DMS 273 treated with DMSO at 0.1 percent for 48 hours (cell line): ENCODE data around the gene TM4SF18.

Experiments used
- DNase-seq: peaks from one replicate; lab custom pipeline; 2025; lab: John Stamatoyannopoulos, UW

Gene TM4SF18

DNA sequence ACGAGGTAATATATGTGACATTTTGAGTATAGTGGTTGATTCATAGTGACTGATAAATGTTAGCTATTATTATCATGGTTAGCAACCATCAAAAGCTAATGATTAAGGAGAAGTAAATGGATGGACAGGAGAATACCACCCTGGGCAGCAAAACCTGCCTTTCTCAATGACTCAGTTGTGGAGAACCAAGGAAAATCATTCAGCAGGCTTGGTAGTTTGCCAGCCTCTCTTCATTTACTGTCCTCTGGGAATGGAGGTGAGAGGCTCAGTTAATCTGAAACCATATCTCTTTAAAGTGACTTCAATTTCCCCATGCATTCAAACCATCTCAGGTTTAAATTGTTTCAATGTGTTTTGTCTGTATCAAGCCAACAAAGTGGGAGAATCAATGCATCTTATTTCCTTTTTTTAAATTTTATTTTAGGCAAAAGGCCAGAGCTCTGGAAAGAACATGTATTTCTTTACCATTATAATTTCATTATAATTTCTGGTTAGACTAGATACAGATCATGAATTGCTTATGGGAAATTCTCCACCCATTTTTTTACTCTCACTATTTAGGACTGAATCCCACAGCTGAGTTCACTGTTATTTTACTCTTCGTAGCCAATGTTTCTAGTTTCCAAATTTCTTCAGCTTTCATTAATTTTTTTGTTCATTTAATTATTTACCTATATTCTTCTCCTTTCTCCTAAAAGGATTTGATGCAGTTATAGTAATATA lies 2.7 kb downstream of the TM4SF18 start:
- DNase-seq, result no peak

DNA sequence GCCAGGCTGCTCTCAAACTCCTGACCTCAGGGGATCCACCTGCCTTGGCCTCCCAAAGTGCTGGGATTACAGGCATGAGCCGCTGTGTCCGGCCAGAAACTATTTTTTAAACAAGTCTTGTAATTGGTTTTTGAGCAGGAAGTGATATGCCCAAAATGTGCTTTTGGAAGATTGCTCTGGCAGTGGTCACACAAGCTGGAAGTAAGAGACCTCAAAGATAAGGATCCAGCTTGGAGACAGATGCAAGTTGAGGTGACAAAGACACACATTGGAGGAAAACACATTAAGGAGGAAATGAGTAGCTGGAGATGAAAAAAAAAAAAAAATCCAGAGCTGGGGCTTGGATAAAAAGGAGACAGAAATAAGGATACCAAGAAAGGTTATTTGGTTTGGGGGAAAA lies 6.3 kb downstream of the TM4SF18 start:
- no peak for DNase-seq

DNA sequence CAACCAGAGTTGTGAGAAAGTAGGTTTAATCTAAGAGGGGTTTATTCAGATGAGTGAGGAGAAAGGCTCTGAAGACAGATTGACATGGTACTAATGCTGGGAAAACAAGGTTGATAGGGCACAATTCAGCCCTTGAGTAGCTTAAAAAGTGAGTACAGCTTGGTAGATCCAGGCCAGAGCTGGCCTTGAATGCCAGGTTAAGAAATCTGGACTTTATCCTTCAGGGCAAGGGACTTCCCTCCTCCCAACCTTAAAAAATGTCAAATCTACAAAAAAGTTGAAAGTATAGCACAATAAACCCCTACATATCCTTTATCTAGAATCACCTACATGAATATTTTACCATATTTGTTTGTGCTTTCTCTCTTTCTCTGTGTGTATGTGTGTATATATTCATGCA lies 7.9 kb downstream of the TM4SF18 start:
- DNase-seq, result no peak

DNA sequence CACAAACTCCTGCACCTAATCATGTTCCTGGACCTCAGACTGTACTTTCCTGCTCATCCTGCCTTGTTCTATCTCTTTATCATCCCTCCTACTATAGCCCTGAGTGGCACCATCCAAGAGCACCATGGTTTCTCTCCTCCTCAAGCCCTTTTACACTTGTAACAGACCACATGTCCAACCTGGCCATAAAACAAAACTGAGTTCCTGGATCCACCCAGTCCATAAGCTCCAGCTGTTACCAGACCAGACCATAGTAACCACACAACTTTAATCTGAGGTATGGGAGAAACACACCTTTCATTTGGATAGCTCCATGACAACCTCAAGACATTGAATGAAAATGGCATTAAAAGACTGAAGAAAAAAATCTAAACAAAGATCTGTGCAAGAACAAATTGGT lies 9.1 kb downstream of the TM4SF18 start:
- DNase-seq, result no peak

DNA sequence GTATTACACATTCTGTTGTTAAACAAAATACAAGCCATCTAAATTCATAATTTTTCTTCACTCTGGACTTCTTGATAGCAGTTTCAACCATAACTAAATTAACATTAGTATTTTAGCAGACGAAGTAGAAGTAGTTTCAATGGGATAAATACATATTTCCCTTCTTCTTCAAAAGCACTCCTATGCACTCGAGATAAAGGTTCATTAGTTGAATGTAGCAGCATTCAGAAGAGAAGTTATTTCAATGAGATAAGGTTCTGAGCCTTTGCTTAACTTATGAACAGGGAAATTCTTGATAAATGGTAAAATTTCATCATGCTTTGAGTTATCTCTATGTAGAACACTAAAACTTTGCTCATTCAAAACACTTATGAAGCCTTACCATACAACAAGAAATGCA lies 11.8 kb downstream of the TM4SF18 start:
- no peak for DNase-seq

- DNase-seq, result no peak
Observed at GRCh38 chr3:149321136-149321535, 12.3 kb downstream of the TM4SF18 start.

- DNase-seq, result no peak
Observed at GRCh38 chr3:149319750-149320149, 13.7 kb downstream of the TM4SF18 start.

- DNase-seq, result no peak
Observed at GRCh38 chr3:149317072-149317471, 16.4 kb downstream of the TM4SF18 start.

DNA sequence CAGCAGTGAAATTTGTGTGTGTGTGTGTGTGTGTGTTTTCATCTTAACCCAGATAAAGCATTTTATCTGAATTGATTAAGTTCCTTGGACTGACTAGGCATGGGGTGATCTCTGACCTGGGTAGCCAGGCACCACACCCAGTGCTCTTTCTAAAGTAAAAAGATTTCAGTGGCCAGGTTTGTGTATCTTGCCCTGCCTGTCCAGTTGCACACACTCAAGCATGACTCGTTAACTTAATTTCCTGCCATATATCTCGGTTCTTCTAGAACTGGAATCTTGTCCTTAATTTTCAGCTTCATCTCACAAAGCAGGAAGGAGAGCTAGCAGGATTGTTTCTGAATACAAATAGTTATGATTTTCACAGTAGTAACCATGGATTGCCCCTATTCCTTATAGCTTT lies 17.0 kb downstream of the TM4SF18 start:
- DNase-seq, result no peak

- no peak for DNase-seq
Observed at GRCh38 chr3:149315694-149316093, 17.7 kb downstream of the TM4SF18 start.

DNA sequence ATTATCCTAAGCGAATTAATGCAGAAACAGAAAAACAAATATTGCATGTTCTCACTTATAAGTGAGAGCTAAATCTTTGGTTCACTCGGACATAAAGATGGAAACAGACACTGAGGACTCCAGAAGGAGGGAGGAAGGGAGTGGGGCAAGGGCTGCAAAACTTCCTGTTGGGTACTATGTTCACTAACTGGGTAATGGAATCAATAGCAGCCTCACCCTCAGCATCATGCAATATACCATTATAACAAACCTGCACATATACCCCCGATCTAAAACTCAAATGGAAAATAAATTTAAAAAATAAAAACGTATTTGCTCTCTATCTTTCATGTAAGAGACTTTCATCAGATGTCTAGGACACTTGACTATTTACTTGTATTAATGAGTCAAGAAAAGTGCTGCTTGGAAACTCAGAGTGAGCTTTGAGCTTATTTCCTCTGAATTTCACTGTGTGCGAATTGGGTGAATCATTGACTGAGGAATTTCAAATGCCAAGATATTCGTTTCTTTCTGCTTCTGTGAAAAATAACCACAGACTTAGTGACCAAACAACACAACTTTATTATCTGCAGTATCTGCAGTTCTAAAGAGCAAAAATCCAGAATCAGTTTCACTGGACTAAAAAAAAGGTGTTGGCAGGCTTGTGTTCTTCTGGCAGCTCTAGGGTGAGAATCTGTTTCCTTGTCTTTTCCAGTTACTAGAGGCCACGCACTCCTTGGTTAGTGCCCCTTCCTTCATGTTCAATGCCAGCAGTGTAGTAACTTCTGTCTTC lies 18.4 kb downstream of the TM4SF18 start:
- no peak for DNase-seq

DNA sequence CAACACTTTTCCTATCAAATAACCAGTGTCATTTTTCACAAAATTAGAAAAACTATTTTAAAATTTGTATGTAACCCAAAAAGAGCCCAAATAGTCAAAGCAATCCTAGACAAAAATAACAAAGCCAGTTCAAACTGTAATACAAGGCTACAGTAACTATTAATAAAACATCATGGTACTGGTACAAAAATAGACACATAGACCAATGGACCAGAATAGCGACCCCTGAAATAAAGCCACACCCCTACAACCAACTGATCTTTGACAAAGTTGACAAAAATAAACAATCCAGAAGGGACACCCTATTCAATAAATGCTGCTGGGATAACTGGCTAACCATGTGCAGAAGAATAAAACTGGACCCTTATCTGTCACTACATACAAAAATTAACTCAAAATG lies 19.9 kb downstream of the TM4SF18 start:
- no peak for DNase-seq

DNA sequence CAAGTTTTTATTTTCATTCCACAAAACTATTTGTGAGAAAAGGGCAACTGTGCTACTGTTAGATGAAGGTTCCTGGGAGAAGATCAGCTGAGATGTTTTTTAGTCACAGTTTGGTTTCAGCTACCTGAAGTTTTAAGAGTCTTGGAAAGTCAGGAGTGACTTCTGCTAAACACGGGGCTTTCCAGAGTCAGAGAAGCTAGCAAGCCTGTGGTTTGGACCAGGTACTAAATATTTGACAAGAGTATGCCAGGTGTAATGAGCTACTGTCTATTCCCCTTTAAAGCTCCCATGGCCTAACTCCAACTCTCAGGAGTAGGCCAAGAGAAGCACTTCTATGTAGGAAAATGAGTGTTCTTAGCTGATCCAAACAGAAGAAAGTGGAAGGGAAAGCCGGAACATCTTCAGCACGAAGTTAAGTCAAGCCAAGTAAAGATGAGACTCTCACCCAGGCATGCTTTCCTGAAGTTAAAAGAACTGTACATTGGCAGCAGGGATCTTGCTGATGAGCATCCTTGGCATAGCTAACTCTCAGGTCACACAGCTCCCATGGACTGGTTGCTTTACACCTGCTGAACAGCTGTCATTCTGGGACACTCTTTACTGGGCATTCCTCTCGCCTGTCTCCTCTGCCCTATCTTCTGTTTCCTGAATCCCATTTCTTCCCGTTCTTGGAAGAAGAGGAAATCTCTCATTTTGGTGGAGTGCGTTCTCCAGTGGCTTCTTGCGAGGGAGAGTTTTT lies 22.5 kb downstream of the TM4SF18 start:
- no peak for DNase-seq

DNA sequence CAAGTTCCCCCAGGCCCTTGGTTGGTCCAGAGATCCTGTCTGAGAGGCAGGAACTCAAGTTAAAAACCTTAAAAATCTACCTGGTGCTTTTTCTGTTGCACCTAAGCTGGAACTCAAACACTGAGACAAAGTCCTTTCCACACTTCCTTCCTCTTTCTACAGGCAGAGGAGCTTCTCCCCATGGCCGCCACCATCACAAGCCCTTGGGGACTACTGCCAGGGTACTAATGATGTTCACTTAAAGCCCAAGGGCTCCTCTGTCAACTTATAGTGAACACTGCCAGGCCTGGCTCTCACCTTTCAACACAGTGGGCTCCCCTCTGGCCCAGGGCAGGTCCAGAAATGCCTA lies 26.0 kb downstream of the TM4SF18 start:
- no peak for DNase-seq

GRCh38 chr3:149306751-149307434 lies 26.5 kb downstream of the TM4SF18 start:
- no peak for DNase-seq

GRCh38 chr3:149305376-149305775 lies 28.1 kb downstream of the TM4SF18 start:
- DNase-seq, result no peak

DNA sequence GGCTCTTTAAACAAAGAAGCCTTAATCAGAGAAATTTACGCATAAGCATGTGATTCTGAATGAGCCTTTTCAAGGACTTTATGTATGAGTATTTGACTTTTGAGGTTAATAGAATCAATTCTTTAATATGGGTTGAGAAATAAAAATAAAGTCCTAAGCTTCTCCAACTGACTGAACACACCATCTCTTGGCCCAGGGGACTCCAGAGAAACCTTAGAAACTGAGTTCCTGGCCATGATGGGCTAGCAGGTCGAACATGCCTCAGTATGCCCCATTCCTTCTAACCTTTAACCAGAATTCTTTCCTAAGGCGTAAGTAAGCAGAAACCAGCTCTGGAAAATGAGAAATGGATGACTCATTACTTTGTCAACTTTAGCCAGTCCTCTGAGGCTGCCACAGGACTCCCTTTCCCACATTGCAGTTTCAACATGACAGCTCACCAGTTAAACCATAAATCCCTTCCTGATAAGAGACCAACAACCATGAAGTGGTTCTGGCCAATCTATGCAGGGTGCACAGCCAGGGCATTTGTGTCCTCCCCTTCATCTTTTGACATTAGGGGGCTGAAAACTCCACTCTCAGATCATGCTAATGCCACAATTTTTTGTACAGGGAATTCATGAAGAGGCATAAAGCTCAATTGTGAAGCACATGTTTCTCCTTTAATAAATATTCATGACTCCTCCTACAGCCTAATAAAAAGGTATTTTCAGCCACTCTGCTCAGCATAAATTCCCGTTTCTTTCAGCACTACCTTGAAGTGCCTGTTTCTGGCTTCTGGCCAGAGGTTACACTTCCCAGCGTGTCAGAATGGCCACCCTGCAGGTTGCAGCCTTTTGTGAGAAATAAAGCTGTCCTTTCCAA lies 33.3 kb downstream of the TM4SF18 start:
- DNase-seq, result no peak

GRCh38 chr3:149296972-149297371 lies 36.5 kb downstream of the TM4SF18 start:
- no peak for DNase-seq

DNA sequence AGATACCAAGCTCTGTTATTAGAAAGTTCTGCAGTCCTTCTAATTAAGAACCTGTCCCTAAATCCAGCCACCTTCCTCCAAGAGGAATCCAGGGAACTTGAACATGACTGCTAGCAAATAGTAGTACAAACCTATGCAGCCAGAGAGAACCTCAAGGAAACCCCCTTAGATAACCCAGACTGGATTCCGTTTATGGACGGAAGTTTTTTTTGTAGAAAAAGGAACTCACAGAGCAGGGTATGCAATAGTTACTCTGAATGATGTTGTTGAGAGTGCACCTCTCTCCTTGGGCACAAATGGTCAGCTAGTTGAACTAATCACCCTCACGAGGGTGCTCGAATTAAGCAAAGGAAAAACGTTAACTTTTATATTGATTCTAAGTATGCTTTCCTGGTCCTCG lies 40.8 kb downstream of the TM4SF18 start:
- no peak for DNase-seq

DNA sequence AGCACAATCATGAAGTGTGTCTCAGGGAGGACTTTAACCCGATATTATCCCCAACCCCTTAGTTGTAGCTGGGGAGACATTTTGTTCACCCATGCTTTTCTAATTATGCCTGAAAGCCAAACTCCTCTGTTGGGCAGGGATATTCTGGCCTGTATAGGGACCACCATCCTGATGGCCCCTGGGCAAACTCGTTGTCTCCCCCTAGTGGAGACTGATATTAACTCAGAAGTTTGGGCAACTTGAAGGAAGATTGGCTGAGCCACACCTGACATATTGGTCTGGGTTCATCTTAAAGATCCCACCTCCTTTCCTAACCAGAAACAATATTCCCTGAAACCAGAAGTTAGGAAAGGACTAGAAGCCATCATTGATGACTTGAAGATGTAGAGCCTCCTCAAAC lies 42.3 kb downstream of the TM4SF18 start:
- no peak for DNase-seq

DNA sequence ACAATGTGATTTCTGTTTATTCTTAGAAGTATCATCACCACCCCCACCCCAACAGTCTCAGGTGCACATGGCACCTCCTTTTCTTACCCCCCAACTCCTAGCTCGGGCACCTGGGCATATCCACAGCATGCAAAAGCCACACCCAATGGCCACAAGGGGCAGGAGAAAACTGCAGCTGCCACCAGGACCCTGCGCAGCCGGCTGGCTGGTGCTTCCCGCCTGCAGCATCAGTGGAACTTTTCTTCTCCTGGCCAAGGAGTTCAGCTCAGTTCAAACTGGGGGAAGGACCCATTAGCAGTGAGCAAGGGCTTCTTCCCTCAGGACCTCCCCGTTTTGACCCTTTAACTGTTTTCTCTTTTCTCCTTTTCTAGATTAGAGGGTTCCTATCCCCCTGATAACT lies 44.8 kb downstream of the TM4SF18 start:
- no peak for DNase-seq

DNA sequence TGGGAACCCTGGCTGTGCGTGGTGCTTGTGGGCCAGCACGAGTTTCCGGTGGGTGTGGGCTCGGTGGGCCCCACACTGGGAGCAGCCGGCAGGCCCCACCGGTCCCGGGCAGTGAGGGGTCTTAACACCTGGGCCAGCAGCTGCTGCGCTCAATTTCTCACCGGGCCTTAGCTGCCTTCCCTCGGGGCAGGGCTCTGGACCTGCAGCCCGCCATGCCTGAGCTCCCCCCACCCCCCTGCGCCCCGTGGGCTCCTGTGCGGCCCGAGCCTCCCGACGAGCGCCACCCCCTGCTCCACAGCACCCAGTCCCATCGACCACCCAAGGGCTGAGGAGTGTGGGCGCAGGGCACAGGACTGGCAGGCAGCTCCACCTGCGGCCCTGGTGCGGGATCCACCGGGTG lies 49.4 kb downstream of the TM4SF18 start:
- no peak for DNase-seq
